CD4-positive, alpha-beta T cell treated with Interleukin-12 subunit alpha and Interleukin-12 subunit beta, for 1 hour (primary cell): ENCODE data around the gene RASAL2.
"Not testable (repeated sequence)": the region's sequence is repeated elsewhere in the genome, so short reads cannot be mapped to it uniquely, and the experiment has no call there.

Source experiments
- DNase-seq: peaks from one replicate; pipeline ENCODE4 v3.0.0-alpha.2; 2020

The RASAL2 gene

DNA sequence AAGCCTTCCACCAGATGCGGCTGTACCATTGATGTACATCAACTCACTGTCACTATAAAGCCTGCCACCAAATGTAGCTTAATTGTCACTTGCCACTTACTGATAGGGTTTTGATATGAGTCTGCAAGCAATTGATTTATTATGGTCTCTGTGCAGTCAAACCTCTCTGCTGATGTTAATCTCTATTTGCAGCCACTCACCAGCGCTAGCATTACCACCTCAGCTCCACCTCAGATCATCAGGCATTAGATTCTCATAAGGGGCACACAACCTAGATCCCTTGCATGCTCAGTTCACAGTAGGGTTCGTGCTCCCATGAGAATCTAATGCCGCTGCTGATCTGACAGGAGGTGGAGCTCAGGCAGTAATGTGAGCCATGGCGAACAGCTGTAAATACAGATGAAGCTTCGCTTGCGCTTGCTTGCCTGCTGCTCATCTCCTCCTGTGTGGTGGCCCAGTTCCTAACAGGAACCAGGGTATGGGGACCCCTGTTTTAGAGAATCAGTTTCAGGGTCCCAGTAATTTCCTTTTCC lies 26.7 kb downstream of the RASAL2 start:
- not testable (repeated sequence) for DNase-seq

DNA sequence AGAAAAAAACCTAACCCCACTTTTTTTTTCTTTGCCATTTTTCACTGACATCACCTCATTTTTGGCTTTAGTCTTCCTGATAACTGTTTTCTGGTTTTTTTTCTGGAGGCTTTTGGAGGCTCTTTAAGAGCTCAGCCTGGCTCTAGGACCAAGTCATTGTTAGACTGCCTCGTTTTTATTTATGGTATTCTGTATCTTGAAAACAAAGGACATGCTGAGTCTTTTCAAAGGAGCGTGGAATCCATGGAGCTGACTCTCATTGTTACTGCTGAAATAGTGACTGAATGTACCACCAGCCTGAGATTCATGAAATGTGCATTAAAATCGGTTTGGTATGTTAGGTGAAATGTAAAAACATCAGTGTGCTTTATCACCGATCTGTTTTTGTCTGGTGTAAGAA lies 28.0 kb downstream of the RASAL2 start:
- no peak for DNase-seq

DNA sequence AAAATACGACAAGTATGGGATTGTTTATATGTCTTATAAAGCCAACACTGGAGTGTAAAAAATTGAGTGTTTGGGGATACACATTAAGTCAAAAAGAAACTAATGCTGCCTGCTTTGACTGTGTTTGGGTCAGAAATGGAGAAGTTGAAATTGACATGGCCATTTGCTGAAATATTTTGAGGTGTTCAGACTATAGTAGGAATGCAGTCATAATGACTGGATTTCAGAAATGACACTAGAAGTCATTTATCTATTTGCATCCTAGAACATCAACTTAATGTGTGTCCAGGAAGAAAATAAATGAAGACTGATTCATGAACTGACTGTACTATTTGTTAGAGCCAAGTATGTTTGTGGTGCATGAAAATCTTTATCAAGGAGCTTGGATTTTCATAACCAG lies 28.4 kb downstream of the RASAL2 start:
- no peak for DNase-seq

DNA sequence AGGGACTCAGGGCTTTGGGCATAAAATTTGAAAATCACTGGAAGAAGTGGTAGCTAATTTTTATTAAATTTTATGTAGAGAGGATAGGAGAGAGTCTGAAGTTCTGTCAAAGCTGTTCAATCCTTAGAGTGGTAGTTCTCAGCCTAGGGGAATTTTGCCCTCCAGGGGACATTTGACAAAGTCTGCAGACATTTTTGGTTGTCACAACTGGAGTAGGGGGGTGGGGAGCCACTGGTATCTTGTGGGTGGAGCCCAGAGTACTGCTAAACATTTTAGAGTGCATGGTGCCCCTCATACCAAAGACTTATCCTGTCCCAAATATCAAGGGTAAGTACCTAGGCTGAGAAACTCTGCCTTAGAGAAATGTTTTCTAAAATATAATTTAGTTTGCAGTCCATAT lies 30.2 kb downstream of the RASAL2 start:
- no peak for DNase-seq

DNA sequence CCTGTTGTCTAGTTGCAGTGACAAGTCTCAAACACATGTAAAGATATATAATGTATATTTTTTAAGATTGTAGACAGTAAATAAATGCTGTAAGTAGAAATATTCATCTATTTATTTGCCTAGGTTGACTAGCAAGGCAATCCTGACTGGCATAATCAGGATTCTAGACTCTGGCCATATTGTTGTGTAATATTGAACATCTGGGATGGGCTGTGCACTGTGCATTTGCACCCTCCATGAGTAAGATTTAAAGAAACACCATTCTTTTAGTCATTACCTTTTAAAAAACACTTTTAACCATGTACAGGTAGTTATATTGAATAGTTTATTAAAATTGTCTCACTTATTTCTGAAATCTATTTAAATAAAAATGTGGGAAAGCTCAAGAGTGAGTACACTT lies 32.4 kb downstream of the RASAL2 start:
- DNase-seq: no peak

DNA sequence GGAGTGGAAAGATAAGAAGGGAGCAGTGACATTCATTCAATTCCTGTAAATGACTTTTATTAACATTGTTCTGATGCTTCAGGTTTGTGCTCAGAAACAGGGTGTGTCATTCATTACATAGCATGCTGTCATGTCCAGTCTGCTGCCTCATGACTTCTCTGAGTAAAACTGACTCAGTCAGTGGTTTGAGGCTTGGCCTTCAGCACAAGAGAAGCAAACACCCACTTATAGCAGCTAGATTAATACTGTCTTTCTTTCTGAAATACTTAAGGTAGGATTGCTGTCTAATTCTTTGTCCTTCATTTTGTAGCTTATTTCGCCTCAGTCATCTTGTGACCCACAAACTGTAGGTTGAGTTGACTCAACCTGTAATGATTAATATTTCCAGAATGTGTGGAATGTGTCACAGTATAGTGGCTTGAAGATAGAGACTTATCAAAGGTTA lies 32.9 kb downstream of the RASAL2 start:
- DNase-seq: no peak

DNA sequence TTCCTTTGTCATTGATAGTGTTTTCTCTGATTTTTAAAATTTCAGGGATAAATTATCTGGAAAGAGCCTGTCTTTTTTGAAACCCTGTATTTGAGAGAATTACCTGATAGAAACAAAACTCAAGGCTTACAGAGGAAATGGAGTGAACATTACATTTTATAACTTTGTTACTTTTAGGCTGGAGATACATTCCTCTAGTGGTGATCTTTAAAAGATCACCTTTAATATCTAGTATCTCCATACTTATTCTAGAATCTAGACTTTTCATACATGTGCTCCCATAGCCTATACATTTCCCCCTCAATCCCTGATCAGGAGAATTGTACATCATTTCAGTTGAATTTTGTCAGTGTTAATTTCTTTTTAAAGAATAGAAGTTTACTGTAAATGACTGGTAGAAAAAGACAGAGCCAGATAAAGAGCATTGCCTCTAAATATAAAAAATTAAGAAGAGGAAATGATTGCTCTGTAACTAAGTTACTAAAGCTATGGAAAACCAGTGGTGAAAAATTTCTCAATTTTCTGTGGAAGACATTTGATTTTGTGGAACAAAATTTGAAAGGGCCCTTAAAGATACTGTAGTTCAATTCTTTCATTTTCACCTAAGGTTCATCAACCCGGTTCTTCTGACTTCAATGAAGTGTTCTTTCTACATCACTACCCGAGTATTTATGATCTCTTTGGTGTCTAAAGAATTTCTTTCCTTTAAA lies 33.7 kb downstream of the RASAL2 start:
- no peak for DNase-seq

DNA sequence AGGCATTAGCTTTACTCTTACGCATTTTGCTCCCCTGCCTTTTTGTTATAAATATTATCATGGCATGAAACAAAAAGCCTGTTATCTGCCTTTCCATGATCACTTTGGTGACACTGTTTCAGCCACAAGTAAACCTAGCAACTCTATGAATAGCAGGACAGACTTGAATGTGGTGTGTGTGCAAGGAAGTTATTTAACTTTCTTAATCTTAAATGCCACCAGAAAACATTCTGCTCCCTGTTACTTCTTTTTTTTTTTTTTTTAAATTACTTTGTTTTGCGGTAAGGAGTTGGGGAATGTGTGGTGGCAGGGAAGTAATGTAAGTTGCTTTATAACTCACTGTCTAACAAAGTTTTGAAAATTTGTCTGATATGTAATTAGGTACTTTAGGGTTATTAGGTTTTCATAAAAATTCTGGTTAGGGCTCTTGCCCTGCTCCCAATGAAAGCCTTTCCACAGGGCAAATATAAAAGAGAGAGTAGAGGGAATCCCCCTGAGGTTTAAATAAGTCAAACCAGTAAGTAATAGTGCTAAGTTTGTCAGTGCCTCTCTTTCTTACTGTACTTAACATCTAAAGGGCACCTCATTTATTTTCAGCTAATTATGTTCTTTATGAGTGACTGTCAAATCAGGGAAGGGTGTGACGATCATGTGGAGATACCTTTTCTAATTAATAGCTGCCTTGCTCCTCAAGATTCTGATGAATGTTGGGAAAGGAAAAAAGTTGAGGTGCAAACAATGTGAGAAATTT lies 39.5 kb downstream of the RASAL2 start:
- DNase-seq: no peak

DNA sequence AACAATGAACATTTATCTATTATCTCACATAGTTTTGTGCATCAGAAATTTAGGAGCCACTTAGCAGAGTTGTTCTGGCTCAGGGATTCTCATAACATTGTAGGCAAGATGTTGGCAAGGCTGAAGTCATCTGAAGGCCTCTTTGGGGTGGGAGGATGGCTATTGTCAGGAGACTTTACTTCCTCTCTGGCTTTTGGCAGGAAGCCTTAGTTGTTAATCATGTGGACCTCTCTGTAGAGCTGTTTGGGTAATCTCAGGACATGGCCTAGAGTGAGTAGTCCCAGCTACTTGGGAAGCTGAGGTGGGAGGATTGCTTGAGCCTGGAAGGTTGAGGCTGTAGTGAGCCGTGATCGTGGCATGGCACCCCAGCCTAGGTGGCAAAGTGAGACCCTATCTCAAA lies 40.2 kb downstream of the RASAL2 start:
- no peak for DNase-seq

DNA sequence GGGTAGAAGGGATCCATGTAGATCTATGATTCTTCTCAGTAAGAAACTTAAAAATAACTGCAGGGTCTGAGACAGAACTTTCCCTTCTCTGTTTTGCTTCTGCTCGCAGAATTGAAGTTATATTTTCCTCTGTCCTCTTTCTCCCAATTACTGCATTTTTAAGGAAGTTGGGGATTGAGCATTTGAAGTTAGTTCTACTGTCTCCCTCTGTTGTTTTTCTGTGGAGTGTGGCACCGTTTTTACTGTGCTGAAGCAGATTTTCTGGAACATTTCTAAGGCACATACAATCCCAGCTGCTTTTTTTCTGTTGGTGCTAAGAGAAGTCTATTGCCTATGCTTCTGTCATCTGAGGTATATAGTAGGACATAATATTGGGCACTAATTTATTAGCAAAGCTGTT lies 43.3 kb downstream of the RASAL2 start:
- no peak for DNase-seq

DNA sequence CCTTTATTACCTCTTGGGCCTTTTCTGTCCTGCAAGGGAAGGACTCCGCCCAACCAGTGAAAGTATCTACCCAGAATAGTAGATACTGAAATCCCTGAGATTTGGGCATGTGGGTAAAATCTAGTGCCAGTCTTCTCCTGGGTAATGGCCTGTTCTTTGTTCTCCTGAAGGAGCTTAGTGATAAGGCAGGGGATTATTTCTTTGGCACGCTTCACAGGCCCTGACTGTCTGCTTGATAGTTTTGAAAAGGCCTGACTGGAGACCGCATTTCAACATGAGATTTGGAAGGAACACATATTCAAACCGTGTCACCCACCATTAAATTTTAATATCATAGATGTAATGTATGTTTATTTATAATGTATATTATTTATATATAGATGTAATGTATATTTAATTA lies 48.9 kb downstream of the RASAL2 start:
- DNase-seq: no peak

DNA sequence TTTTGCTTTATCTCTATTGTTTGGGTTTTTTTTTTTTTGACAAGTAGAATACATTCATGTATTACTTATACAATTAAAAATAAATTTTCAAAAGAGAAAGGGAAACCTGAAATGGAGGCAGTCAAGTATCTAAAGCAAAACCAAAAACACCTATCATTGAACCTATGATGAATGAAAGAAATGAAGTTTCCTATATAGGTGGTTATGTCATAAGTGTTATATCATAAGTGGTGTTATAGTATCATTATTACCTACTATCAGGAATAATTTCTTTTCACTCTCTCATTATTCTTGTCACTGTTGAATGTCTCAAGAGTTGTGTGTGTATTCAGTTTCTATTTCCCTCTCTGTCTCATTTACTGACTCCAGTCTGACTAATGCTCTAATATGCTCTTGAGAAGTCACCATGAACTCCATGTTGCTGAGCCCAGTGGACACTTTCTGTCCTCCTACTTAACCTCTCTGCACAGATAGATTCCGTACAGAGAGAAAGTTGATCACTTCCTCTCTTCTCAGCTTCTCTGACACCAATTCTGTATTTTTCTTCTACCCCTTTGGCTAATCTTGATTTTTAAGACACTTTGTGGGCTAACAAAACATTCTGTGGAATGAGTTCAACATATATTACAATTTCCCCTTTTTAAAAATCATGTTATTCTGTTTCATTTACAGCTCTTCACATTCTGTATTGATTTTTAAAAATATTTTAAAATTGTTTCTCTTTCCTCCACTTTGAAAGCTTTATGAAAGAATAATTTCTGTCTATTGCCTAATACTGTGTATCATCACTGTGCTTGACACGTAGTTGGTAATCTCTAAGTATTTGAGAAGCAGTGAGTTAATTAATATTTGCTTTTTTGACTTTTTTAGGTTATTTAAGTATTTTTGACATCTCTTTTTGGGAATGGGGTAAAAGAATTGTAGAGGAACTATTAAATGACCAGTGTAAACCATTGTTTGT lies 50.1 kb downstream of the RASAL2 start:
- no peak for DNase-seq

DNA sequence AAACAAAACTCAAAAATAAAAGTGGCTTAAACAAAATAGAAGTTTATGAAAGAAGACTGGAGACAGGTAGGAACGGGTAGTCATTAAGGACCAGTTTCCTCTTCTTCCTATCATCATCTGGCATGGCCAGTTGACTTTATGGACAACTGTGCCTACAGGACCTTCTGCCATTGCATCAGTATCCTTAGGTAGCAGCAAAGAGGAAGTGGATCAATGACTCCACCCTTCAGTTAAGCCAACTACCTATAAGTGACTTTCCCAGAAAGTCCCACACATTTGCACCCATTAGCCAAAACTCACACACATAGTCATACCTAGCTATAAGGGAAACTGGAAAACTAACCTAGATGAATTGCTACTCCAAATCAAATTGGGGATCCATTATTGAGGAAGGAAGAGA lies 51.7 kb downstream of the RASAL2 start:
- DNase-seq: no peak

DNA sequence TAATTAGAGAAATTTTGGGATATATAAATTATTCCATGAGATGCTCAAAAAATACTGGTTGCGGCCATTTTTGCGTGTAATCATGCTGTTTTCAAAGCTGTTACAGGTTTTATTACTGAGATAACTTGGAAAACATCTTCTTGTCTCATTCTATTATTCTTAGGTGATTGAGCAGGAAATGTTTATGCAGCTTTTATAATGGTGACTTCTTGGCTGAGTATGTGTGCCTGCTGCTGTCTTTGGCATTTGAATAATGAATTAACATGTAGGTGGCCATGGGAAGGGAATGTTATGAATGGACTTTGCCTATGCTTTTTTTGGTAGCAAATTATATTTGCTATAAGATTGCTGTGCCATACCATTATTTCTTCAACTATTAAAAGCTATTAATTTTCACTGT lies 52.5 kb downstream of the RASAL2 start:
- no peak for DNase-seq

DNA sequence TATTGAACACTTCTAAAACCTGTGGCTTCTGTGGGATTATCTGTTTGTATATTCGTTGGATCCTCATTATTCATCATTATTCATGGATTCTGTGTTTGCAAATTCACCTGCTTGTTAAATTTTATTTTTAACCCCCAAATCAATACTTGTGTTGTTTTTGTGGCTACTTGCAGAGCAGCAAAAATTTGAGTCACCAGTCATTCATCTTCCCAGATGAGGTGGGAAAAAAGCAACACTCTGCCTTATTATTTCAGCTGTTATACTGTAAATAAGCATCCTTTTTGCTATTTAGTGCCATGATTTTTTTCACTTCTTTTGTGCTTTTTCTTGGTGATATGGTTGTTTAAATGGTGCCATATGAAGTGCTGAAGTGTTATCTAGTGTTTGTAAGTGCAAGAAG lies 56.7 kb downstream of the RASAL2 start:
- DNase-seq: no peak

DNA sequence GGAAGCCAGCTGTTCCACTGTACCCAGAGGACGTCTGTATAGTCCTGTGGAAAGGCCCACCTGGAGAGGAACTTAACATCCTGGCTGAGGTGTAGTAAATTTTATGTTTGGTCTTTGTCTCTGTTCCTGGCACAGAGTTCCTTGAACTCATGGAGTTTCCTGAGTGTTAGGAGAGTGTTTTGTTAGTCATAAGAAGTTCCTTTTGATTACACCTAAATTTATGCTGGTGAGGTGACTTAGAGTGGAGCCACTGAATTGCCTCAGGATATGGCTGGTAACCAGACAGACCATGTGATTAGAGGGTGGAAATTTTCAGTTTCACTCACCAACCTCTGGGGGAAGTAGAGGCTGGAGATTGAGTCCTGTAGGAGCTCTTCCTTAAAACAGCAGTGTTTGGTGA lies 57.9 kb downstream of the RASAL2 start:
- no peak for DNase-seq

DNA sequence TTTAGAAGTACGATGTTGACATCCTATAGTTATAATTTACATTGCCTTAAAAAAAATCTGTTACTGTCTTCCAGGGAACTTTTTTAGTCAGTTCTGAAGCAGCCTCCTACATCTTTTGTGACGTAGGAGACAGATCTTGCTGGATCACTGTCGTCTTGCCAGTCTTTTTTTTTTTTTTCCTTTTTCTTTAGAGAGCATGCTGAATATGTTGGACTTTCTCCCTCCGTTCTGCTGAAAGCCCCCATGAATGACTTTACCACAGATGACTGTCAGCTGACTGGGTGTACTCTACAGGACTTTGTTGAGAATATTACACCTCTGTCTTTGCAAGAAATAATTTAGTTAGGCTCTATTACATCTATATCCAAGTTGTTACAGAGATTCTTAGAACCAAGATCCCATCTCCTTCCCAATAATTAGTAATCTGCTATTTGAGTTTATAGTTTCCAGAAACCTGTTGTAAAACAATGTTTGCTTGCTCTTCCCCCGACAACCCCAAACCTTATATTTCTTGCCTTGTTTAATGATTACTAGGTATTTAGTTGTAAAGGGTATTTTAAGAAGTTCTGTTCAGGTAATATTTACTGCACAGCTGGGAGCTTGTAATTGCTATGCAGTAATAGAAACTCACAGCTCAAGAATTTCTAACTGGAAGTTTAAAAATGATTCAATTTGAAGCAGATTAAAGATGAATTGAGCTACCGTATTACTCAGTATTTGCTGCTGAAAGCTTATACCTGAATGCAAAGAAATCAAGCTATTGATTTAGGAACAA lies 61.8 kb downstream of the RASAL2 start:
- DNase-seq: no peak

DNA sequence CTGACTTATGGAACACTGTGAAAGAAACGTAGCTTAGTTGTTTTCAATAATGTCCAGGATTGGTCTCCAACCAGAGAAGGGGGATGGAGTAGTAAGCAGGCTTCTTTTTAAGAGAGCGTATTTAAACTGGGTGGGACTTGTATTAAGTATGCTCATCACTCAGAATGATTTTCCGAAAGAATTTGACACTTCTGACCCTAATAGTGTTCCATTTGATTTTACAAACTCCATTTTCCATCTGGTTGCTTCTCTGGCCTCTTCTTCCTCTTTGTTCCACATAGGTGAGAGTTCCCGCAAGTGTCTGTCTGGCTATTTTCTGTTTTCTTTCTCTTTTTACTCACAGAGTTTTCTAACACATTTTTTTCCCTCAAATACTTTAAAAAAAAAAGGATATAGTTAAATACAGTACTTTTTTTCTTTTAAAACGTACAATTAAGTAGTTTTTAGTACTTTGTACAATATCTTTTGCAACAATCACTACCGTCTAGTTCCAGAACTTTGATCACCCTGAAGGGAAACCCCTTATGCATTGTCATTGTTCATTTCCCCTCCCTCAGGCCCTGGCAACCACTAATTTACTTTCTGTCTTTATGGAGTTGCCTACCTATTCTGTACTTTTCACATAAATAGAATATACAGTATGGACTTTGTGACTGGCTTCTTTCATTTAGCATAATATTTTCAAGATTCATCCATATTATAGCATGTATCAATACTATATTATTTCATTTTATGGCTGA lies 67.0 kb downstream of the RASAL2 start:
- no peak for DNase-seq

DNA sequence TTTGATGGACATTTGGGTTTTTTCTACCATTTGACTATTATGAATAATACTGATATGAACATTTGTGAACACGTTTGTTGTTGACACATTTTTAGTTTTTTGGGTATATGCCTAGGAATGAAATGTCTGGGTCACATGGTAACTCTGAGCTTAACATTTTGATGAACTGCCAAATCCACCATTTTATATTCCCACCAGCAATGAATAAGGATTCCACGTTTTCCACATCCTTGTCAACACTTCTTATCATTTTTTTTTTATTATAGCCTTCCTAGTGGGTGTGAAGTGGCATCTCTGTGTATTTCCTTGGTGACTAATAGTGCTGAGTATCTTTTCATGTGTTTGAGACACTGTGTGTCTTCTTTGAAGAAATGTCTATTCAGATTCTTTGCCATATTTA lies 67.6 kb downstream of the RASAL2 start:
- no peak for DNase-seq

DNA sequence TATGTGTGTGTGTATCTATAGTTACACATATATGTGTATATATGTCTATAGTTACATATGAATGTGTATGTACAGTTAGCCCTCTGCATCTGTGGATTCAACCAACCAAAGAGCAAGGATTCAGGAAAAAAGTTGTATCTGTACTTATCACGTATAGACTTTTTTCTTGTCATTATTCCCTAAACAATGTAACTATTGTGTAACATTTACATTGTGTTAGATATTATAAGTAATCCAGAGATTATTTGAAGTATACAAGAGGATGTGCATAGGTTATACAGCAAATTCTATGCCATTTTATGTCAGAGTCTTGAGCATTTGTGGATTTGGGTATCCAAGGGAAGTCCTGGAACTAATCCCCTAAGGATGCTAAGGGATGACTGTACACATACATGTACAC lies 71.3 kb downstream of the RASAL2 start:
- no peak for DNase-seq

DNA sequence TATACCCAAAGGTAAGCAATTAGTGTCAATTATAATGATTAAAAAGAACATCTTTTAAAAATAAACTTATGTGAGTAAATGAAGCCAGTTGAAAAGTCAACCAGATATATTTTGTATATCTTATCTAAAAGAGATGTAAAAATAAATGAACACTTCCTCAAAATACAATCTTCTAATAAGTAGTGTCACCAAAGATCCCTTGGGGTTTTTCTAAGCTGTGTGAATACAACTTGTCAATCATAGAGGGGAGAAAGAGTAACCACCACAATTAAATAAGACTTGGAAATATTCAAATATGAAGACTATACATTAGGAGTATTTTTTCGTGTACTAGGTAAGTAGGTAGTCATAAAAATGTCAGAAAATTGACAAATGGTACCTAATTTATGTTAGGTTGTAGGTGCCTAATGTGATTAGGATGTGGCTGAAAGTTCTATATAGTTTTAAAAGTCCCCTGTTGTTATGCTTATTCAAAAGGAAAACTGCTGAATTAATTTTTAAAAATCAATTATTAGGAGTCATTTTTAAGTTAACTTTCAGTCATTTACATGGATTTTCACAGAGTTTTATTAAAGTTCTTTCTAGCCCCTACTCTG lies 72.6 kb downstream of the RASAL2 start:
- DNase-seq: no peak
